C4-2B (cell line): Measurements from ENCODE around the gene FGL2.
"Not testable (repeated sequence)": the region's sequence is repeated elsewhere in the genome, so short reads cannot be mapped to it uniquely, and the experiment has no call there.

Source experiments
- H3K27ac ChIP-seq: fragments of 450-650 bp; 2 replicates; pipeline ENCODE4 v1.5.1; 2017
- ZFX ChIP-seq: fragments of 450-650 bp; IDR thresholded peaks from 2 replicates; pipeline ENCODE4 v1.6.1; 2017
- TF ChIP-seq, protein P1 (sequence below): fragments of 450-650 bp; conservative IDR thresholded peaks from 2 replicates; pipeline ENCODE4 v1.5.1; 2017; ENCODE audit warnings: mild to moderate bottlenecking

The FGL2 gene

DNA sequence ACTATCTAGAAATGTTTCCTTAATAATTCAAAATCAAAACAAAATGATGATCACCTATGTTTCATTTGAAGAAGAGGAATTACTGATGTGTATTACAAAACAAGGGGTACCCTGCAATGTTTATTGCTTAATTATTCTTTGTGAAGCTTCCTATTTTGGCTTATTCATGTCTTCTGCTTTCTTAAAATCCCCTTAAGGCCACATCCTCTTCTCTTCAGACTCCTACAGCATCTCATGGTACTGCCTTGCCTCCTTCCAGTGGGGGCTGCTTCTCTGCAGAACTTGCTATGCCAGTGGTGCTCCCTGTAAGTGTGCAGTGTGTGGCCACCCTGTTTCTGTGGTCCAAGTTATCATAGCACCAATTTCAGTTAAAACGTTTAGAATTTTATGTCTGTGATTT lies 42.2 kb downstream of the FGL2 start:
- H3K27ac ChIP-seq: no peak overlapping the region
- TF ChIP-seq, protein P1, sequence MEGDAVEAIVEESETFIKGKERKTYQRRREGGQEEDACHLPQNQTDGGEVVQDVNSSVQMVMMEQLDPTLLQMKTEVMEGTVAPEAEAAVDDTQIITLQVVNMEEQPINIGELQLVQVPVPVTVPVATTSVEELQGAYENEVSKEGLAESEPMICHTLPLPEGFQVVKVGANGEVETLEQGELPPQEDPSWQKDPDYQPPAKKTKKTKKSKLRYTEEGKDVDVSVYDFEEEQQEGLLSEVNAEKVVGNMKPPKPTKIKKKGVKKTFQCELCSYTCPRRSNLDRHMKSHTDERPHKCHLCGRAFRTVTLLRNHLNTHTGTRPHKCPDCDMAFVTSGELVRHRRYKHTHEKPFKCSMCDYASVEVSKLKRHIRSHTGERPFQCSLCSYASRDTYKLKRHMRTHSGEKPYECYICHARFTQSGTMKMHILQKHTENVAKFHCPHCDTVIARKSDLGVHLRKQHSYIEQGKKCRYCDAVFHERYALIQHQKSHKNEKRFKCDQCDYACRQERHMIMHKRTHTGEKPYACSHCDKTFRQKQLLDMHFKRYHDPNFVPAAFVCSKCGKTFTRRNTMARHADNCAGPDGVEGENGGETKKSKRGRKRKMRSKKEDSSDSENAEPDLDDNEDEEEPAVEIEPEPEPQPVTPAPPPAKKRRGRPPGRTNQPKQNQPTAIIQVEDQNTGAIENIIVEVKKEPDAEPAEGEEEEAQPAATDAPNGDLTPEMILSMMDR: no peak
- TF ChIP-seq ZFX: no peak

DNA sequence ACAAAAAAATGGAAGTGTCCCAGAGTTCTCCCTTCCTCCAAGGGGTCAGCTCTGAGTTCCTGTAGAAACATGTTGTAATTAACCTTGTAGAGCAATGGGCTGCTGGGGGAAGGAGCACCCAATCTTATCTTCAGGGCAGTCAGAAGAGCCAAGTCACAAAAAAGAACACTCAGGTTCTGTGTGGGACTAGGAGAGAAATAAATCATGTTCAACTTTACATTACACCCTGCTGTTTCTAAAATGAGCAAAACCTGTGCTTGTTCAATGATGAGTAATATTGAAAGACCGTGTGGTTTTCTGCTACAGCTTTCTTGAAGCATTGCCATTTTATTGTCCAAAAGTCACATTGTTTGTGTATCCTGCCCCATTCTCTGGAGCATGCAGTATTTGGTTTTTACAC lies 42.6 kb downstream of the FGL2 start:
- not testable (repeated sequence) for H3K27ac ChIP-seq

DNA sequence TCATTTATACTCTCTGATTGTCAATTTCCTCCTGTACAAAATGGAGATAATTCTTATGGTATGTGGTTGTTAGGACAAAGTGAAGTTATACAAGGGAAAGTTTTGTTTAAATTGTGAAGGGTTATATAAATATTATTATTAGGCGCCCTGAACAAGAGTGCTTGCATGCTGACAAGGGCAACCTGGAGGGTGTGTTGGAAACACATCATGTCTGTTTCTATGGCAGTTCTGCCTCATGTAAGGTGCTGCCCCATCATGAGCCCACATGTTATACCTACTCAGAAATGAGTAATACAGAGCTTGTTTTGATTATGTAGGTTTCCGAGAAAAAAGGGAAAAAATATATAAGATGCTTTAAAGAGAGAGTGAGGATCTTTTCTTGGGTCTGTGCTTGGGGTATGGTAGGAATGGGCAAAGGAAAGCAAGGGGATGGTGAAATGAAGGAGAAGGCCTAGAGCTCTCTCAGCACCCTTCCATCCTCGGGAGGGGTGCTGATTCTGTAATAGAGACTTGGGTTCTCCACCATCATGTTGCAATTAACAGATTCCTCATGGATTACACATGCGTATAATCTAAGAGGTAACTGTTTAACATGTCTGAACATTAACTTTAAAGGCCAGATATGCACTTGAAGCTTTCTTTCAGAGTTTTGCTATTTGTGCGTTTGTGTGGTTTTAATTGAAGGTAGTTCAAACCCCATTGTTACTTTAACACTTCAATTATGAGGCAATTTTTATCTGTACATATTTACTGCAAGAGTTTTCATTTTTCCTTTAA lies 43.8 kb downstream of the FGL2 start:
- H3K27ac ChIP-seq: not testable (repeated sequence)

DNA sequence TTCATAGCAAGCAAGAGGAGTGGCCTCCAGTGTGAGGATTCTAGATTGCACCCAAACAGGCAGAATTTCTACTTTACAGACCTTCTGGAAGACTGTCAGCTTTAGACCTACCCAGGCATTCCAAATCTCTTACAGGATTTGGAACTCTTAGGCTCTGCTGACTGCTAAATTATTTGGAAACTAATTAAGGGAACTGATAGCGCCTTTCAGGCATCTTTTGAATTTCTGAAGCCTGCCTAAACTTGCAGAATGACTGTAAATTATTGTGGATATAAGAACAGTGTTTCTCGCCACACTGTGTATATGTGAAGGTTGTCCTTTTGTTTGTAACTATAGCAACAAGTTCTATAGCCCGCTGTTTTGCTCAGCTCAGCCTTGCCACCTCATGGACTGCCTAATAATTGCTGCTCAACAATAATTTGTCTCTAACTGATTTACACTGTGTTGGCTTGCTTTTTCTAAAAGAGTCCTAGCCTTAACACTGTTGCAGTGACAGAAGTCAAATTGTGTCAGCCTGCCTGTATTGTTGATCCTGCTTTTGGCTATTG lies 44.6 kb downstream of the FGL2 start:
- H3K27ac ChIP-seq: not testable (repeated sequence)

DNA sequence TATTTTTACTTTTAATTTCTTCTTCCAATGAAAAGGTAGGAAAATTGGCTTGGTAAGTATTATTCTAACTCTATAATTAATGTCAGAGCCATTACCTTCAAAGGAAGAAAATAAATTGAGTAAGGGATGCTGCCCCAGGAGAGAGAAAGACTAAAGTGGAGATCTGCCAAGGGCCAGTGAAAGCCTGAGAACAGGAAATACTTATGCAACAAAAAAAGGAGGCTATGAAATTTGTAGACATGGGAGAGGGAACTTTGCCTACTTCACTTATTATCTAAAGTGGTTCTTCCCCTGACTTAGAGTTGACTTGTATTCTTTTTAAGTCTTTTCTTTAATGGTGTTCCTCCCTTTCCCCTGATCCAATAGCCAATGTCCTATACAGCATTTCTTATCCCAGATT lies 47.4 kb downstream of the FGL2 start:
- not testable (repeated sequence) for H3K27ac ChIP-seq
